Measurements from ENCODE around the gene RYR1.

- TF ChIP-seq CTCF (IDR thresholded peaks at IDR 0.05) (no peak), POLR2A (IDR thresholded peaks at IDR 0.05) (no peak)
These were observed 75.0 kb downstream of the RYR1 start for GRCh38 chr19:38508507-38508906.
